GM19395 (cell line): ENCODE data around the gene CDC25C.
A peak's percentile ranks its signal among the peaks of the same experiment; 100 is the strongest.

Experiments
- ATAC-seq: cut with Tn5 transposase; IDR thresholded peaks from one replicate; pipeline ENCODE4 v1.9.1; 2021; ENCODE audit warnings: mild to moderate bottlenecking, moderate library complexity; ENCODE audit not compliant: unreplicated experiment

Gene CDC25C

GRCh38 chr5:138331449-138332368 is at the start of gene CDC25C:
Gene CDC25C (minus strand): TSS chr5:138331804. CDS start chr5:138331180, 624 bp downstream.
- ATAC-seq = peak; percentile 100

- ATAC-seq = no peak
Measured at GRCh38 chr5:138372653-138373052, 41.0 kb upstream of the CDC25C start.

- peak; percentile 90 for ATAC-seq
Measured at GRCh38 chr5:138372225-138372624, 40.6 kb upstream of the CDC25C start.

- no peak for ATAC-seq
Measured at GRCh38 chr5:138371454-138371853, 39.9 kb upstream of the CDC25C start.

- ATAC-seq = no peak
Measured at GRCh38 chr5:138370537-138370936, 38.9 kb upstream of the CDC25C start.

GRCh38 chr5:138369706-138370105 is 38.1 kb upstream of the CDC25C start:
- ATAC-seq = no peak

GRCh38 chr5:138369261-138369660 is 37.7 kb upstream of the CDC25C start:
- ATAC-seq = no peak

- no peak for ATAC-seq
Measured at GRCh38 chr5:138366632-138367382, 35.2 kb upstream of the CDC25C start.

- ATAC-seq = no peak
Measured at GRCh38 chr5:138364576-138364975, 33.0 kb upstream of the CDC25C start.

- no peak for ATAC-seq
Measured at GRCh38 chr5:138360941-138361452, 29.4 kb upstream of the CDC25C start.

GRCh38 chr5:138359621-138360020 is 28.0 kb upstream of the CDC25C start:
- no peak for ATAC-seq

- ATAC-seq = peak; percentile 59
Measured at GRCh38 chr5:138354926-138355378, 23.3 kb upstream of the CDC25C start.

GRCh38 chr5:138354387-138354786 is 22.8 kb upstream of the CDC25C start:
- no peak for ATAC-seq

GRCh38 chr5:138353560-138354080 is 22.0 kb upstream of the CDC25C start:
- ATAC-seq = no peak

GRCh38 chr5:138352722-138353559 is 21.3 kb upstream of the CDC25C start:
- ATAC-seq = peak; percentile 49

GRCh38 chr5:138352071-138352721 is 20.6 kb upstream of the CDC25C start, which contains the start of gene KDM3B:
Gene KDM3B (plus strand): TSS chr5:138352685. CDS start chr5:138352796, 111 bp downstream.
- peak; percentile 56 for ATAC-seq

- ATAC-seq = no peak
Measured at GRCh38 chr5:138351517-138351916, 19.9 kb upstream of the CDC25C start.

GRCh38 chr5:138351056-138351455 is 19.5 kb upstream of the CDC25C start:
- ATAC-seq = no peak

GRCh38 chr5:138350563-138350890 is 18.9 kb upstream of the CDC25C start:
- no peak for ATAC-seq
